Thyroid gland (tissue), 4 donors: ENCODE measurements around the gene SYNPO.

Experiments
- CTCF ChIP-seq, 6 experiments: fragments of 200-600 bp in 3 of 6; fragments of 450-650 bp in 3 of 6; sonication (generic) in 3 of 6; IDR thresholded peaks; one replicate each; pipeline ENCODE4 v1.5.1; 2016 to 2019; ENCODE audit warnings: antibody characterized with exemption in 6 of 6, mild to moderate bottlenecking in 2 of 6, inconsistent platforms in 1 of 6, moderate library complexity in 1 of 6
- POLR2A ChIP-seq, 2 donors: fragments of 450-650 bp; IDR thresholded peaks; one replicate each; pipeline ENCODE4 v1.6.1; 2017; ENCODE audit warnings: antibody characterized with exemption in 2 of 2, mild to moderate bottlenecking in 2 of 2, moderate library complexity in 1 of 2

GRCh38 chr5:150640311-150641005 is at the start of gene SYNPO:
- TF ChIP-seq CTCF (IDR thresholded peaks at IDR 0.05) = no peak
- no peak for TF ChIP-seq POLR2A (IDR thresholded peaks at IDR 0.05)
